GM12878 (cell line): ENCODE results near the gene ACAD11. TPM values are rescaled to one million over a fixed set of nuclear protein-coding genes. Genes with fewer than 3 reads are reported as not detected.

Experiments
- BACH1 ChIP-seq: fragments of 450-650 bp; IDR thresholded peaks from 2 replicates; pipeline ENCODE4 v1.6.1; 2017; ENCODE audit warnings: mild to moderate bottlenecking, borderline replicate concordance
- GATAD2B ChIP-seq: fragments of 450-650 bp; conservative IDR thresholded peaks from 2 replicates; pipeline ENCODE4 v1.6.1; 2017; ENCODE audit warnings: low read depth, mild to moderate bottlenecking, moderate library complexity
- NKRF ChIP-seq: fragments of 450-650 bp; conservative IDR thresholded peaks from 2 replicates; pipeline ENCODE4 v1.6.1; 2017; ENCODE audit warnings: mild to moderate bottlenecking, moderate library complexity
- NR2C1 ChIP-seq: fragments of 450-650 bp; IDR thresholded peaks from 2 replicates; pipeline ENCODE4 v1.6.1; 2017; ENCODE audit warnings: antibody characterized with exemption, mild to moderate bottlenecking, moderate library complexity
- PKNOX1 ChIP-seq: fragments of 450-650 bp; IDR thresholded peaks from 2 replicates; pipeline ENCODE4 v1.6.1; 2016; ENCODE audit warnings: mild to moderate bottlenecking
- SMAD1 ChIP-seq: fragments of 450-650 bp; IDR thresholded peaks from 2 replicates; pipeline ENCODE4 v1.6.1; 2018; ENCODE audit warnings: mild to moderate bottlenecking, low read depth; ENCODE audit not compliant: partially characterized antibody
- SMAD5 ChIP-seq: IDR thresholded peaks from 2 replicates; pipeline ENCODE4 v1.6.1; 2016; ENCODE audit warnings: antibody characterized with exemption, low read depth
- ZBTB11 ChIP-seq: fragments of 450-650 bp; formaldehyde crosslinking; IDR thresholded peaks from 2 replicates; pipeline ENCODE4 v1.5.0; 2022; ENCODE audit warnings: mild to moderate bottlenecking, missing genetic modification characterization
- ZBTB33 ChIP-seq: fragments of 450-650 bp; IDR thresholded peaks from 2 replicates; pipeline ENCODE4 v1.6.1; 2017; ENCODE audit warnings: mild to moderate bottlenecking
- polyA plus RNA-seq, 11 experiments: library from polyadenylated mRNA; depleted of rRNA in 4 of 11; unstranded in 6 of 11; stranded (reverse) in 5 of 11; fragments of >200 nt; fragmentation: Nextera tagmentation in 4 of 11; fragmentation: Illumina TruSeq in 1 of 11; extraction: Ambion mirVana in 4 of 11; extraction: Trizol in 1 of 11; gene quantifications; 1 replicate in 1 of 11; 2 replicates in 10 of 11; pipeline versions ENCODE4 v1.2.1 to v1.2.3, GENCODE V29; 2011 to 2016; ENCODE audit warnings: inconsistent platforms in 2 of 11, missing spikeins in 2 of 11, low read depth in 1 of 11
- total RNA-seq, 4 experiments: library from RNA; depleted of rRNA in 3 of 4; stranded (reverse); fragments of >200 nt in 3 of 4; fragmentation: Illumina TruSeq in 1 of 4; extraction: Trizol in 1 of 4; gene quantifications; 2 replicates each; pipeline versions ENCODE4 v1.2.1 to v1.2.3, GENCODE V29; 2013 to 2021

The ACAD11 gene
- total and polyA plus RNA-seq, 10 of the 15 experiments (the other 5 are each of a cell fraction or from before 2014, with no cell fraction given) = 2.4 to 15.9 (median 10.4) TPM

- no peak for TF ChIP-seq ZBTB11 (CRISPR knock-in tag)
- TF ChIP-seq SMAD1 = no peak
- TF ChIP-seq PKNOX1 = no peak
- TF ChIP-seq ZBTB33 = no peak
- TF ChIP-seq SMAD5 = no peak
- TF ChIP-seq GATAD2B = no peak
- TF ChIP-seq BACH1 = no peak
- no peak for TF ChIP-seq NR2C1
- no peak for TF ChIP-seq NKRF
Observed at GRCh38 chr3:132596326-132596725, 63.3 kb downstream of the ACAD11 start (continued).
